Activated CD4-positive, alpha-beta T cell treated with anti-CD3 and anti-CD28 coated beads for 48 hours (primary cell): ENCODE results near the gene GRID1.
A peak's percentile ranks its signal among the peaks of the same experiment; 100 is the strongest.

Experiments used
- DNase-seq: peaks from one replicate; pipeline ENCODE4 v3.0.0-alpha.2; 2020

Gene GRID1

DNA sequence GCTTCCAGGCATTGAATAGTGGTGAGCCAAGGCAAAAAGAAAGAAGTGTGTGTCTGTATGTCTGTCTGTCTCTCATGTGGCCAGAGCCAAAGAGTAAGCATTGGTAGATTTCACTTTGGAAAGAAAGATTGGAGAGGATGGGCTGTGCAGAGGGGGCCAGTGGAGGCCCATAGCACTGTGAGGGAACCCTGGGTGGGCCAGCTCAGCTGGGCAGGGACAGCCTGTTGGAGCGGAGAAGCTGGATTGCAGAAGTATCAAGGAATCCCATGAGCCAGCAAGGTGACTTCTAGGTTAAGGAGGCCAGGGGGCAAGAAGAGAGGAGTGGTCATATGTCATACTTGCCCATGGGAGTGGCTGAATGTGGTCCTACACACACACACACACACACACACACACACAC, 1.5 kb upstream of the GRID1 start:
- no peak for DNase-seq

DNA sequence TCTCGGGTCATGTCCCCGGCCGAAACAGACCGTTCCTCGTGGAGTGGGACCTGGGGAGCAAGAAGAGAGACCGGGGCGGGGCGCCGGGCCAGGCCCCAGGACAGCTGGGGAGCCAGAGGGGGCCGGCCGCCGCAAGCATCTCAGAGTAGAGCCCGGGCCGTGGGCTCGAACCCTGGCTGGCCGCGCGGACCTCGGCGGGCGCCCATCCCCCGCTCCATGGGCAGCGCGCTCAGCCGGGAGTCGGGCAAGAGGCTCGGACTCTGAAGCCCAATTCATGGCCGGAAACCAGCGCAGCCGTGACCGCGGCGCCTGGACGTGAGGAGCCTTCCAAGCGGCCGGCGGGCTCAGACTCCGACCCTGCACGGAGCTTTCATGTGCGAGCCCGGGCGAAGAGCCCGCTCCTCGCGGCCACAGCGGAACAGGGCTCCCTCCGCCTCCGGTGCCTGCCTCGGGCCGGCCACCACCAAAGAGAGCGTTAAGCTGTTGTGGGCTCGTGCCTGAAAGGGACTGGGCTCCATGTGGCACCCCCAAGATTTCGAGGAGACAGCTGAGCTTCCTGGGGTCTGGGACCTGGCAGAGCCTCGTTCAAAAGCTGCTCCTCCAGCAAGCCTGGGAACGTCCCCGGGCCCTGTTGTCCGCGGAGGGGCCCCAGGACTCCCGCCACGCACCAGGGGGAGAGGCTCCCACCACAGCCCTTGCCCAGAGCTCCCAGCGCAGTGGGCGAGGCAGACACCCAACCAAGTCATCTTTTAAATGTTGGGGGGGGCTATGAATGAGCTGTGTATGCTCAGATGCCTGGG, 757 bp upstream of the GRID1 start:
- no peak for DNase-seq

DNA sequence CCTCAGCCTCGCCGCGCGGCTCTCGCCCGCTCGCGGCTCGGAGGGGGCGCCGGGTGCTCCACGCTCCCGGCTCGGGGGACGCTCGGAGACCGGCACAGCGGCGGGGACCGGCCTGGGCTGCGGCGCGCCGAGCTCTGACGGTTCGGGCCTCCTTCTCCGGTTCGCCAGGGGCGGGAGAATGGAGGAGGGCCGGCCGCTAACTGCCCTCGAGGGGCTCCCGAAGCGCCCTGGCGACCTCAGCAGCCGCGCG, 232 bp upstream of the GRID1 start:
- no peak for DNase-seq

DNA sequence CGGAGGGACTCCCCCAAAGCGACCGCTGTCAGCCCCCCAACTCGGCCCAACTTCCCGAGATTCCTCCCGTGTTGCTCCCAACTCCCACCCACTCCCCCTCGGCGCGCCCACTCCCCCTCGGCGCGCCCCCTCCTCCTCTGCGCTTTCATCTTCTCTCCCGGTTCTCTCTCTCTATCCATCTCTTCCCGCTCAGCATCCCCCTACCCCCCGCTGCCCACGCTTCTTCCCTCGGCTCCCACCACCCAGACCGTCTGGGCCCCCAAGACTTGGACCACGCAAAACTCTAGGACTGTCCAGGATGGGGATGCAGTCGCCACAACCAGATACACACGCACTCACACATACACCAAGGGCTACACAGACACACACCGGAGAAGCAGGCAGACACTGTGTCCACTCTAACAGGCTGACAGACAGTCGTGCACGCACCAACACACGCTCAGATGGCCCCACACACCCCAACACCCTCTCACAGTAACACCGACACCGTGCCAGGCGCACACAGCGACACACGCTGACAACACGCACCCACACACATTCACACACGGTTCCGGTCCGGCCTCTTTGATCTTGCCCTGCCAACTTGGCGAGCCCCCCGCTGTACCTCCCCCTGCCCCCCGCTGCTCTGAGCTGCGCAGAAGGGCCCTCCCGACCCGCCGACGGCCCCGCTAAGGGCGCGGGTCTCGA, 1.1 kb downstream of the GRID1 start:
- no peak for DNase-seq

DNA sequence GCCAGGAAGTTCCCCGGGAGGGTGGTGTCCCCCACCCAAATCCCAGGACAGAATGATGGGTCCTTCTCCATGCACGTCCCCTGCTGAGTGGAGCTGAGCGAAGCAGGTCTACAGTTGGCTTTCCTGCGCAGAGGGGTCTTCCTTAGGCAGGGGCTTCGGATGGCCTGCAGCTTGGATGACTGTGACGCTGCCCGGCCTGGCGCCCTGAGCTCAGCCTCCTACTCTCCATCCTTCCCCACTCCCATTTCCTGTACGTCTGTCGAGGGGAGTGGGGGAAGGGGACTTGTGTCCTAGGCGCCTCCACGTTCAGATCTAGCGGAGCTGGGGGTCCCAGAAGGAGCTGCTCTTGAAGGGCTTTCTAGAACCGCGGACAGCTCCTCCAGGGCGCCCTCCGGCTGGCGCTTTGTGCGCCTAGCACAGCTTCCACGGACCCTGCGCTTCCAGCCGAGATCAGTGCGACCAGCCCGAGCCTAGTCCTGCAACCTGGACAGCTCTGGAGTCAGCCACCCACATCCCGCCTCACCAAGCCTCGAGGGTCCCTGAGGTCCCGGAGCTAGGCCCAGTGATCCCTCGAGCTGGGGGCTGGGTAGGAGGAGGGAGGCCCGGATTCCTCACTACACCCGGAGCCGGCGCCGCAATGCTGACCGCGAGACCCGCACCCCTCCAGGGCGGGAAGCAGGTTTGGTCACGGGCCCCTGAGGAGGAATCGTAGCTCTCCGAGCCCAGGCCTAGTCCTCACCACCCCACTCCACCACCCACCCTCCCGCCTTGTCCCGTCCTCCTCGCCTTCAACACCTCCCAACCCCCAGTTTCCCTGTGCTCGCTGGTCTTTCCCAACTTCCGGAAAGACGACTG, 1.9 kb downstream of the GRID1 start:
- no peak for DNase-seq

DNA sequence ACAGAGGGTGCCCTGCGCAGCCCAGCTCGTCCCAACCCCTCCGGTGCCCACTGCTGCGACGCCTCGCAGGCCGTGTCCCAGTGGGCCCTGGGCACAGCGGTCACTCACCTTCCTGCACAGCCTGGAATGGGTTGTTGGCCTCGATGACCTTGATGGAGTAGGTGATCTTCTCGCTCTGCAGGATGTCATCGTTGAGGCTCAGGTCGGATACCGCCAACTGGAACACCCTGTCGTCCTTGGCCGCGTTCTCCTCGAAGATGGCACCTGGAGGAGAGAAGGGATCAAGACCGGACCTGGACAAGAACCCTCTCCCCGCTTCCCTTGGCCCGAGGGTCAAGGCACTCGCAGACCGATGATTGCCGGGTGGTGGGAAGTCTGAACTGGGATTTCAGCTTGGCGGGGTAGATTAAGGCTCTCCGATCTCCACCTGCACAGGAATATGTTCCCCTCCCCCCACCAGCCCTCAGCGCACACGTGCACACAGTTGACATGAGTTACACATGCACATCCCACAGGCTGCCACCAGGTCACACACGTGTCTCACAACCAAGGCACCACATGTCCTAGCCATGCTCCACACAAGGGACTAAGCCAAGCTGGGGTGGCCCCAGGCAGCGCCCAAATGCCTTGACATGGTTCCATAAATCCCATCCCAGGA, 2.6 kb downstream of the GRID1 start:
- peak; percentile 48 for DNase-seq

- peak; percentile 22 for DNase-seq
These were observed 3.3 kb downstream of the GRID1 start for GRCh38 chr10:86363184-86363832.

DNA sequence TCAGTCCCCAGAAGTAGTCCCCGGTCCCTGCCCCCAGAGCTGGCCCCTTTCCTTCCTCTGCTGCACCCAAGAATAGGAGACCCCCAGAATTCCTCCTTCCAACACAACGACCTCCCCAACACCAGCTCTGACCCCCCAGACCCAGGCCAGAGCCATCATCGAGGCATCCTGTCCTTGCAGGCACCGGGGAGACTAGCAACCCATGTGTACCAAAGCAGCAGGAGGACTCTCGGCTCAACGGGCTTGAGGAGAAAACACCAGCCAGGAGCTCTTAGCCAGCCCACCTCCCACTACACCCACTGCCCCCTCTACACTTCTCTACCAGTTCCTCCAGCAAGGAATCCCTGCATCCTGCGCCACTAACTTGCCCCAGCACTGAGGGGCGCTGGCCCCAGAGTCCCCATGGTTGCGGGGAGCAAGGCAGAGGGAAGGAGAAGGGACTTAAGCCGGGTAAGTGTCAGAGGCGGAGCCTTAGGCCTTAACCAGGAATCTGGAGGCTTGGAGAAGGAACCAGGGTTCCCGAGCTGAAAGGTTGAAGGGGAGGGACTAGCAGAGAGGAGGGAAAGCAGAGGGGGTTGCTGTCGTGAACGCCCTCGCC, 3.9 kb downstream of the GRID1 start:
- DNase-seq, result no peak

- no peak for DNase-seq
These were observed 4.5 kb downstream of the GRID1 start for GRCh38 chr10:86362129-86362527.

DNA sequence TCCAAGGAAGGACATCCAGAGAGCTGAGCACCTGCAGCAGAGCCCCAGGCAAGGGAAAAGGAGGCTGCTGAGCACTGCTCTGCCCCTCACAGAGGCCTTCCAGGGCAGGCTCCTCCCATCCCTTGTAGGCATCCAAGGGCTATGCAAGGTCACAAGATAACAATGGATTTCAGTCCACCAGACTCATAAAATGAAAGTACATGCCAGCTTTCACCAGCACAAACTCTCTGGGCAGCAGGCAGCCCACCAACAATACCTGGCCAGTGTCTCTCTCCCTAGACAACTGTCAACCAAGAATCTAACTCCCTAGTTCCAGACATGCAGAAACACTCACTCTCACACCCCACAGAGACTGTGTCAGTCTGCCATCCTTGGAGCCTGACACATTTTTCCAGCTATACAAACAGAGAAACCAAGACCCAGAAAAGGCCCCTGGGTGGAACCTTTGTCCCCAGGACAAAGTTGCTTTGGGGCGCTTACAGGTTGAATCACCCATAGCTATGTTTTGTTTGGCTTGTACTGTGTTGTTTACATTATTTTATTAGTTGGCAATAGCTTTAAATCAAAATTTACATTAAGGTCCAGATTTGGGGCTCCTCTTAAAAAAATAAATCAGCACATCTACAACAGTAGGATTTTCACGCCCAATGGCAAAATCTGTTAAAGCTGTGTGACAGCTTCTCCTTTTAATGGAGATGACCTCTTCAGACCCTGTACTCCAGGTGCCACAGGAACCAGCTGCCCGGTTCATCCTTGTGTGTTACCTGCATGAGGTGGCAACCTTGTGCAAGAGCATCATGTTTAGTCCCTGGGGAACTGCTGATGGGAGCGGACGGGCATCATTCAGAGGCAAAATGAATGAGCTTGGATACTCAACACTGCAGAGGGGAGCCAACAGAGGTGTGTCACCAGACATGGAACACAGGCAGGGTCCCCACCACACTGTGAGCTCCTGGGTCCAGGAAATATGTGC, 5.2 kb downstream of the GRID1 start:
- DNase-seq, result no peak

DNA sequence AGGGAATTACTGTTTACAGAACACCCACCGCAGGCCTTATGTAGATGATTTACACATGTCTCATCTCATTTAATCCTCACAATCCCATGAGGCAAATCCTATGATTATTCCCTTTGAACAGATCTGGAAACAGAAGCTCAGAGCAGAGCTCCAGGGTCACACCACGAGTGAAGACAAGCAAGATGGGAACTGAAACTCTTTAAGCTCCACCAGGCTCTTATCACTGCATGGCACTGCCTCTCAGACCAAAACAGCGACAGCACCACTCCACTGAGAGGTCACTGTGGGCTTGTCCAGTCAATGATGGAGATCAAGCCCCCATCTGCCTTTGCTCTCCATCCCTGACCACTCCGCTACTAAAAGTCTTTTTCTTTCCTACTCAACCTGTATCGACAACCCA, 5.9 kb downstream of the GRID1 start:
- DNase-seq, result no peak

GRCh38 chr10:86359954-86360353, 6.6 kb downstream of the GRID1 start:
- DNase-seq, result no peak

DNA sequence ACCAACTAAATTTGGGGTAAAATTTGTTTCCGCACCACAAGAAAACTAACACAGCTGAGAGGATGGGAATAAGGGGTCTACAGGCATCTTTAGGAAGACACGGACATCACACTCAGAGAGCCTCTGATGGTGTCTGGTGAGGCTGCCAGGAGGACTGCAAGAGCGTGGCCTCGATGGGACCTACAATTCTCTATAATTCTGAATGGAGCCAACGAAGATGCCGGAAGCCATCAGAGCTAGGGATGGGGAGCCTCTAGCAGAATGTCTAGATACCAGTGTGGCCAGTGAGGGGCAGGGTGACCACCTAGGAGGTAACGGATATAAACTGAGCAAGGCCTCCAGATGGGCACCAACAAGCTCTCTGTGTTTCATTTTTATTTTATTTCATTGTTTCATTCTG, 7.5 kb downstream of the GRID1 start:
- no peak for DNase-seq

- DNase-seq, result no peak
These were observed 8.9 kb downstream of the GRID1 start for GRCh38 chr10:86357676-86358075.

DNA sequence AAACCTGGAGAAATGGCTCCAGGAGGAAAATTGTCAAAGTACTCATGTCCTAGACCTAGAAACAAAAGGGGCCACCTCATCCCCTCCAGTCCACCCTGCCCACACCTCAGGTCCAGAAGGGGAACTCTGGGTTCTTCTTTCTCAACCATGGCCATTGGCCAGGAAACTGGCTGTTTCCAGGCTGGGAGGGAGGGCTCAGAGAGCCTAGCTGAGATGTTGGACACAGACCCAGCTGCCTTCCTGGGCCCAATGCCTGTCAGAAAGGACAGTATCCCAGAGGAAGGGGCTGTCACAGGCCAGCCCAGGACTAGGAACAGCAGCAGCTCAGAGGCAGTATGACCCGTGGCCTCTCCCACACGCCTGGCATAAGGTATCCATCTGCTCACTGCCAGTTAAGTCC, 9.6 kb downstream of the GRID1 start:
- no peak for DNase-seq

- no peak for DNase-seq
These were observed 10.3 kb downstream of the GRID1 start for GRCh38 chr10:86356296-86356695.

DNA sequence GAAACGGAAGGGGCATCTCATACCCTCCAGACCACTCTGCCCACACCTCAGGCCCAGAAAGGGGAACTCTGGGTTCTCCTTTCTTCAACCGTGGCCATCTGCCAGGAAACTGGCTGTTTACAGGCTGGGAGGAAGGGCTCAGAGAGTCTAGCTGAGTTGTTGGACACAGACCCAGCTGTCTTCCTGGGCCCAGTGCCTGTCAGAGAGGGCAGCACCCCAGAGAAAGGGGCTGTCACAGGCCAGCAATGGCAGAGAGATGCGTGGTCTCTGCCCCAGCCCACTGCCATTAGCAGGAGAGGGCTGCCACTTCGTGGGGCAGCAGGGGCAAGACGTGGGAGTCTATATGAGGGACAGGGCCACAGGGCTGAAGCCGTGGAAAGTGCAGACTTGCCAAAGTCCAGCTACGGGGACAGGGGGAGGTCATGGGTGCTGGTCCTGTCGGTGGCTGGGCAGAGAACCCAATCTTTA, 11.0 kb downstream of the GRID1 start:
- DNase-seq, result no peak

DNA sequence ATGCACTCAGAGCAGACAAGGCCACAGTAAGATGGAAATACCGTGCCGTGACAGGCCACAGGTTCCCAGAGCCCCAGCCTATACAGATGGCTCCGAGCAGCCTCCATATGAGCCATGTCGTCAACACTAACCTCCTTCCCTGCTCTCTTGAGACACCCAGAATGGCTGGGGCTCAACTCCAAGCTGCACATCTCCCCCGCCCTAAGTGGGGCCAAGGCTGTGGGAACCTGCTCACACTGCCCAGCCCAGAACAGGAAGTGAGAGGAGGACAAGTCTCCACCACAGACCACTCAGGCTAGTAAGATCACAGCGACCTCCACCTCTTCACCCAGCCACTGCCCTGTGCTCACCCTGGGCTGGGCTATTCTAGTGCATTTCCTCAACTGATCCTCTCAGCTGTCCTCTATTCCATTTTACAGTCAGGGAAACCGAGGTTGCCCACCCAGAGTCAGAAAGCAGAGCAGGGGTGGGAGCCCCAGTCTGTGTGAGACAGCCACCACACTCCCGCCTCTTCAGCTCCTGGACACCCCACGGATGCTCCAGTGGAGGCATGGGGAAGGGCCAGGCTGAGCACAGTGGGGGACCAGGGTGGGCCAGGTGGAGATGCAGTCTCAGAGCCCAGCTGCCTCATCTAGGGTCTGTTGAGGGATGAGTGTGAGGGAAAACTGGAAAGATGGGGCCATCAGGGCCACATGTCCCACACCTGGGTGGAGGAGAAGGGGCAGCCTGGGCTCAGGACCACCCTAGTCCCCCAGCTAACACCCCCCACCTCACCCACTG, 11.6 kb downstream of the GRID1 start:
- DNase-seq, result no peak

GRCh38 chr10:86353506-86354485, 12.8 kb downstream of the GRID1 start:
- no peak for DNase-seq
